ENCODE measurements around the gene RNF227. TPM values are rescaled to one million over a fixed set of nuclear protein-coding genes. Genes with fewer than 3 reads are reported as not detected.
A peak's percentile ranks its signal among the peaks of the same experiment; 100 is the strongest.

The RNF227 gene
- total and polyA plus RNA-seq, 7 donors: 0.69 to 4.5 (median 3.6) TPM

GRCh38 chr17:7931709-7932482 lies 15.8 kb upstream of the RNF227 start, which contains the start of the genes CNTROB and TRAPPC1:
Gene CNTROB, plus strand, starts transcription at chr17:7932206. Its CDS starts 874 bp downstream, at chr17:7933080.
Gene TRAPPC1, minus strand, starts transcription at chr17:7931946. Its CDS starts 117 bp downstream, at chr17:7931829.
- peak within 1 kb of the TSS; percentile 83 to 87 (median 84) for H3K27ac ChIP-seq
- WGBS, 2 donors: 0% methylated on average over 55 of the region's 55 CpGs
- H3K36me3 ChIP-seq: peaks cover 0 to 22% (median 0%) of the 10 kb centered on the region in 4 donors
- H3K9me3 ChIP-seq: no peaks in the 10 kb centered on the region
- intact Hi-C loops (cut with DNase I): loop anchor here (2.0 to 5.0 kb wide), 3 partner anchors 15 to 75 kb away; partner anchors contain the start of genes CHD3, CYB5D1, NAA38 and RNF227
- H3K4me1 ChIP-seq: peaks cover 0 to 61% (median 42%) of the 10 kb centered on the region in 4 donors
- H3K4me3 ChIP-seq: peak within 1 kb of the TSS; percentile 67 to 74 (median 72)
- TF ChIP-seq POLR2A (IDR thresholded peaks at IDR 0.05) (peak; percentile 76 to 79), POLR2AphosphoS5 (IDR thresholded peaks at IDR 0.05) (peak; percentile 94 to 96 (median 94)), EP300 (IDR thresholded peaks at IDR 0.05) (no peak)
- TF ChIP-seq, protein P1, sequence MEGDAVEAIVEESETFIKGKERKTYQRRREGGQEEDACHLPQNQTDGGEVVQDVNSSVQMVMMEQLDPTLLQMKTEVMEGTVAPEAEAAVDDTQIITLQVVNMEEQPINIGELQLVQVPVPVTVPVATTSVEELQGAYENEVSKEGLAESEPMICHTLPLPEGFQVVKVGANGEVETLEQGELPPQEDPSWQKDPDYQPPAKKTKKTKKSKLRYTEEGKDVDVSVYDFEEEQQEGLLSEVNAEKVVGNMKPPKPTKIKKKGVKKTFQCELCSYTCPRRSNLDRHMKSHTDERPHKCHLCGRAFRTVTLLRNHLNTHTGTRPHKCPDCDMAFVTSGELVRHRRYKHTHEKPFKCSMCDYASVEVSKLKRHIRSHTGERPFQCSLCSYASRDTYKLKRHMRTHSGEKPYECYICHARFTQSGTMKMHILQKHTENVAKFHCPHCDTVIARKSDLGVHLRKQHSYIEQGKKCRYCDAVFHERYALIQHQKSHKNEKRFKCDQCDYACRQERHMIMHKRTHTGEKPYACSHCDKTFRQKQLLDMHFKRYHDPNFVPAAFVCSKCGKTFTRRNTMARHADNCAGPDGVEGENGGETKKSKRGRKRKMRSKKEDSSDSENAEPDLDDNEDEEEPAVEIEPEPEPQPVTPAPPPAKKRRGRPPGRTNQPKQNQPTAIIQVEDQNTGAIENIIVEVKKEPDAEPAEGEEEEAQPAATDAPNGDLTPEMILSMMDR (IDR thresholded peaks at IDR 0.05): no peak
- H3K27me3 ChIP-seq: peaks cover 0 to 20% (median 9%) of the 10 kb centered on the region in 3 donors
- DNase-seq: peak; percentile 100

- Histone ChIP-seq H3K36me3 (peaks cover 0 to 13% (median 0%) of the 10 kb centered on the region in 4 donors), H3K9me3 (no peaks in the 10 kb centered on the region), H3K4me1 (peaks cover 0 to 57% (median 42%) of the 10 kb centered on the region in 4 donors), H3K4me3 (peak overlapping the region; percentile 67 to 74 (median 72)), H3K27me3 (peaks cover 0 to 20% (median 9%) of the 10 kb centered on the region in 3 donors), H3K27ac (peak overlapping the region; percentile 83 to 87 (median 84))
- 43 to 44% methylated on average over 20 of the region's 20 CpGs for WGBS, 2 donors
- intact Hi-C loops (cut with DNase I): loop anchor here (2.0 to 5.0 kb wide), 2 partner anchors 14 to 74 kb away; partner anchors contain the start of genes CYB5D1, NAA38, RNF227 and TMEM88
- DNase-seq: no peak
- no peak for TF ChIP-seq POLR2A (IDR thresholded peaks at IDR 0.05)
- no peak for TF ChIP-seq POLR2AphosphoS5 (IDR thresholded peaks at IDR 0.05)
- TF ChIP-seq EP300 (IDR thresholded peaks at IDR 0.05): no peak
- TF ChIP-seq, protein P1 (IDR thresholded peaks at IDR 0.05): no peak
Observed at GRCh38 chr17:7930841-7931631, 14.9 kb upstream of the RNF227 start.

DNA sequence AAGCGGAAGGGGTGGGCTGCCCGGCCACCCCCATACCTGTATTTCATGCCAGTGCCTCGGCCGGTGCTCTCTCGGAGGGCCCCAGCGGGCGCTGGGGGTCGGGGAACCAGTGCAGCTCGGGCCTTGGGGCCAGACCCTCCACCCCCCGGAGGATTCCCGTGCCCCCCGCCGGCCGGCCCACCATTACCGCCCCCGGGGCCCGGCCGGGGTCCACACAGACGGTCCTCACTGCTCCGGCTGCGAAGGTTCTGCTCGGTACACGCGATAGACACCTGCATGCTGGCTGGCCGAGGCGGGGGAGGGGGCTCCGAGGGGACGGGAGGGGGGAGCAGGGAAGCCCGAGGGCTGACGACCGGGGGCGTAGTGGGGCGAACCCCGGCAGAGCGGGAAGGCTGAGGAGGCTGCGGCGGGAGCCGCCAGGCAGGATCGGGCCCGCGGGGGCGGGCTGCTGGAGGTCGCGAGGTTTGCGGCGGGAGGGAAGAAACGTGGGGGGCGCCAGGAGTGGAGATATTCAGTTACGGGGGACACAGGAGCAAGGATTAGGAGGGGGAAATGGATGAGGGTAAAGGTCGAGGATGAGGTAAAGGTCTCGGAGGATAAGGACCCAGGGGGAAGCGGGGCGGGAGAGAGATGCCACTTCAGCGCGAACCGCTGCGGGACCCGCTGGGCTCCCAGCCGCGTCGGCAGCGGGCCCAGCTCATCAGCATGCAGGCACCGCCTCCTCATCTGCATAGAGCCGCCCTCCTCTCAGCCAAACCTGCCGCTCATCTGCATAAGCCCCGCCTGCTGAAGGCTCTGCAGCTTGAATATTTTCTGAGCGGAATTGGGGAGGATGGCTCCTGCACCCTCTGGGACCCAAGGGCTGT lies 13.3 kb upstream of the RNF227 start, which contains the start of gene KCNAB3:
KCNAB3 (minus strand) TSS at position 699 of the 866 bp plus-strand sequence; CDS start at position 278, 421 bp downstream.
- H3K36me3 ChIP-seq: no peaks in the 10 kb centered on the region
- H3K27ac ChIP-seq: peak within 1 kb of the TSS in 1 of 4 donors; percentile 39
- peak within 1 kb of the TSS in 3 of 4 donors; percentile 2 to 39 (median 23) for H3K4me3 ChIP-seq
- H3K9me3 ChIP-seq: no peaks in the 10 kb centered on the region
- intact Hi-C loops (cut with DNase I): loop anchor here (2.0 to 5.0 kb wide), 2 partner anchors 13 to 72 kb away; partner anchors contain the start of genes CYB5D1, NAA38, RNF227 and TMEM88
- H3K4me1 ChIP-seq: peaks cover 0 to 45% (median 33%) of the 10 kb centered on the region in 4 donors
- 49 to 82% methylated on average over 67 of the region's 67 CpGs for WGBS, 2 donors
- TF ChIP-seq EP300 (IDR thresholded peaks at IDR 0.05): no peak
- TF ChIP-seq, protein P1 (IDR thresholded peaks at IDR 0.05): no peak
- TF ChIP-seq POLR2A (IDR thresholded peaks at IDR 0.05): no peak
- no peak for TF ChIP-seq POLR2AphosphoS5 (IDR thresholded peaks at IDR 0.05)
- H3K27me3 ChIP-seq: peaks cover 0 to 20% (median 9%) of the 10 kb centered on the region in 3 donors
- DNase-seq: peak; percentile 79

Data from sigmoid colon (tissue), 7 donors.